GM23338 (cell line): ENCODE results near the gene CD58. TPM values are rescaled to one million over a fixed set of nuclear protein-coding genes. Genes with fewer than 3 reads are reported as not detected.

Source experiments
- ATAC-seq: fragments of 200-7000 bp; cut with Tn5 transposase; 3 replicates; pipeline ENCODE4 v1.9.1; 2020
- DNase-seq: peaks from one replicate; pipeline ENCODE4 v3.0.0-alpha.2; 2015; ENCODE audit warnings: low spot score
- H2AFZ ChIP-seq: fragments of 200-600 bp; sonication (generic); 2 replicates; pipeline ENCODE4 v1.8.0; 2016; ENCODE audit warnings: antibody characterized with exemption, mild to moderate bottlenecking, moderate library complexity
- H3F3A ChIP-seq: fragments of 200-600 bp; sonication (generic); replicated peaks from 2 replicates; pipeline ENCODE4 v1.8.0; 2017; ENCODE audit warnings: antibody characterized with exemption, mixed run types, low read depth
- H3K27ac ChIP-seq: fragments of 200-600 bp; sonication (generic); 2 replicates; pipeline ENCODE4 v1.6.1; 2016; ENCODE audit warnings: low read depth
- H3K27me3 ChIP-seq: fragments of 200-600 bp; sonication (generic); 2 replicates; pipeline ENCODE4 v1.8.0; 2016; ENCODE audit warnings: mild to moderate bottlenecking, mixed run types, moderate library complexity; ENCODE audit not compliant: insufficient read depth
- H3K36me3 ChIP-seq: fragments of 200-600 bp; sonication (generic); 2 replicates; pipeline ENCODE4 v1.8.0; 2016; ENCODE audit warnings: mild to moderate bottlenecking; ENCODE audit not compliant: insufficient read depth
- H3K4me1 ChIP-seq: fragments of 200-600 bp; sonication (generic); 2 replicates; pipeline ENCODE4 v1.8.0; 2016; ENCODE audit warnings: mild to moderate bottlenecking, moderate library complexity; ENCODE audit not compliant: insufficient read depth
- H3K4me2 ChIP-seq: fragments of 200-600 bp; sonication (generic); 2 replicates; pipeline ENCODE4 v1.7.1; 2017; ENCODE audit warnings: mixed run types
- H3K4me3 ChIP-seq: fragments of 200-600 bp; sonication (generic); 2 replicates; pipeline ENCODE4 v1.6.1; 2016; ENCODE audit warnings: mixed run types
- H3K79me2 ChIP-seq: fragments of 200-600 bp; sonication (generic); replicated peaks from 2 replicates; pipeline ENCODE4 v1.8.0; 2017; ENCODE audit warnings: mild to moderate bottlenecking; ENCODE audit not compliant: insufficient read depth
- H3K9me2 ChIP-seq: fragments of 200-600 bp; sonication (generic); 2 replicates; pipeline ENCODE4 v1.8.0; 2017; ENCODE audit not compliant: insufficient read depth
- H4K20me1 ChIP-seq: fragments of 200-600 bp; sonication (generic); replicated peaks from 2 replicates; pipeline ENCODE4 v1.8.0; 2017; ENCODE audit warnings: mild to moderate bottlenecking; ENCODE audit not compliant: insufficient read depth
- H3K27ac Mint-ChIP-seq: 2 replicates; pipeline ENCODE4 v1.8.0; 2020; ENCODE audit warnings: inconsistent platforms, mild to moderate bottlenecking, moderate library complexity, mixed read lengths
- H3K27me3 Mint-ChIP-seq: 3 replicates; pipeline ENCODE4 v1.8.0; 2022; ENCODE audit warnings: low read depth, mild to moderate bottlenecking, moderate library complexity, mixed read lengths, inconsistent platforms; ENCODE audit not compliant: insufficient read depth, poor library complexity
- H3K36me3 Mint-ChIP-seq: 3 replicates; pipeline ENCODE4 v1.8.0; 2021; ENCODE audit warnings: low read depth, mild to moderate bottlenecking, inconsistent platforms, moderate library complexity, mixed read lengths
- H3K4me1 Mint-ChIP-seq: 3 replicates; pipeline ENCODE4 v1.8.0; 2020; ENCODE audit warnings: mild to moderate bottlenecking, inconsistent platforms, mixed read lengths
- H3K4me3 Mint-ChIP-seq: 3 replicates; pipeline ENCODE4 v1.8.0; 2021; ENCODE audit warnings: moderate library complexity, mild to moderate bottlenecking, inconsistent platforms, mixed read lengths
- H3K9me3 Mint-ChIP-seq: 3 replicates; pipeline ENCODE4 v1.8.0; 2020; ENCODE audit warnings: moderate library complexity, mild to moderate bottlenecking, inconsistent platforms, mixed read lengths
- EZH2 ChIP-seq: fragments of 200-600 bp; sonication (generic); IDR thresholded peaks from one replicate; pipeline ENCODE4 v1.8.0; 2017; ENCODE audit warnings: antibody characterized with exemption, mild to moderate bottlenecking, low read depth; ENCODE audit not compliant: unreplicated experiment
- EZH2phosphoT487 ChIP-seq: fragments of 200-600 bp; sonication (generic); IDR thresholded peaks from one replicate; pipeline ENCODE4 v1.8.1; 2018; ENCODE audit warnings: antibody characterized with exemption; ENCODE audit not compliant: unreplicated experiment
- JUNB ChIP-seq: IDR thresholded peaks from one replicate; pipeline ENCODE4 v1.6.1; 2016; ENCODE audit warnings: antibody characterized with exemption; ENCODE audit not compliant: unreplicated experiment
- NANOG ChIP-seq: IDR thresholded peaks from 2 replicates; pipeline ENCODE4 v1.6.1; 2016; ENCODE audit warnings: antibody characterized with exemption, borderline replicate concordance
- POLR2AphosphoS5 ChIP-seq: IDR thresholded peaks from 2 replicates; pipeline ENCODE4 v1.6.1; 2016; ENCODE audit warnings: antibody characterized with exemption, low read depth
- STAT1 ChIP-seq: IDR thresholded peaks from one replicate; pipeline ENCODE4 v1.6.1; 2016; ENCODE audit warnings: antibody characterized with exemption; ENCODE audit not compliant: unreplicated experiment
- ZNF114 ChIP-seq: fragments of 250-450 bp; sonication (Bioruptor Pico); IDR thresholded peaks from 2 replicates; pipeline ENCODE4 v1.5.0; 2020; ENCODE audit warnings: mild to moderate bottlenecking, moderate library complexity
- ZNF331 ChIP-seq: fragments of 250-450 bp; sonication (Bioruptor Pico); IDR thresholded peaks from 2 replicates; pipeline ENCODE4 v1.5.0; 2020; ENCODE audit warnings: low read depth, mild to moderate bottlenecking, moderate library complexity
- polyA plus RNA-seq: library from polyadenylated mRNA; unstranded; fragments of >200 nt; fragmentation: Nextera tagmentation; extraction: Ambion mirVana; gene quantifications from 2 replicates; pipeline ENCODE4 v1.2.1, GENCODE V29; 2016
- total RNA-seq: library from RNA; depleted of rRNA; stranded (reverse); fragments of >200 nt; shearing (Covaris generic); gene quantifications from 2 replicates; pipeline ENCODE4 v1.2.3, GENCODE V29; 2014
- TF ChIP-seq, protein P1 (sequence below): IDR thresholded peaks from 2 replicates; pipeline ENCODE4 v1.6.1; 2016; ENCODE audit warnings: antibody characterized with exemption
- TF ChIP-seq, protein P2 (sequence below): IDR thresholded peaks from one replicate; pipeline ENCODE4 v1.6.1; 2018; ENCODE audit warnings: antibody characterized with exemption; ENCODE audit not compliant: unreplicated experiment
- TF ChIP-seq, protein P3 (sequence below), 2 experiments: fragments of 200-600 bp in 1 of 2; sonication (generic) in 1 of 2; conservative IDR thresholded peaks; 2 replicates each; pipeline versions ENCODE4 v1.5.1 to v1.6.1; 2016 to 2017; ENCODE audit warnings: antibody characterized with exemption in 2 of 2, low read depth in 2 of 2, mild to moderate bottlenecking in 2 of 2, moderate library complexity in 1 of 2

The CD58 gene
- total and polyA plus RNA-seq, 2 experiments from 2014 or later, result 9.2 to 12.5 TPM

DNA sequence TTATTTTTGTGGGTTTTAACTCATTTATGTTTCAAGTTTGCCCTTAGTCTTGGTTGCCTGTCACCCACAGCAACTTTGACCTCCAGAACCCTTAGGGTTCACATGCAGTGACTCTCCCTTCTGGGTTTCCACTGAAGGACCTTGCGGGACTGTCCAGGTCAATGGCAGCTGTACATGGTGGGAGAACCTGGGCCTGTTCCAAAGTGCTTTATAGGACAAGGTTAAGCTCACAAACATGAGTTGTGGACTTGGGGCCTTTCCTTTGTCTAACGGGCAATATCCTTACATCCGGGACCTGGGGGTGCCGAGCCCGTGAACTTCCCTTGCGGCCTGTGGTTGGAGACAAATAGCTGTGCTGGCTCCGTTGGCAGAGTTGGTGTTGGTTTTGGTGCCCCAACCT lies 77.8 kb downstream of the CD58 start (continued):
- TF ChIP-seq, protein P1, sequence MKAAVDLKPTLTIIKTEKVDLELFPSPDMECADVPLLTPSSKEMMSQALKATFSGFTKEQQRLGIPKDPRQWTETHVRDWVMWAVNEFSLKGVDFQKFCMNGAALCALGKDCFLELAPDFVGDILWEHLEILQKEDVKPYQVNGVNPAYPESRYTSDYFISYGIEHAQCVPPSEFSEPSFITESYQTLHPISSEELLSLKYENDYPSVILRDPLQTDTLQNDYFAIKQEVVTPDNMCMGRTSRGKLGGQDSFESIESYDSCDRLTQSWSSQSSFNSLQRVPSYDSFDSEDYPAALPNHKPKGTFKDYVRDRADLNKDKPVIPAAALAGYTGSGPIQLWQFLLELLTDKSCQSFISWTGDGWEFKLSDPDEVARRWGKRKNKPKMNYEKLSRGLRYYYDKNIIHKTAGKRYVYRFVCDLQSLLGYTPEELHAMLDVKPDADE, result no peak
- TF ChIP-seq EZH2phosphoT487 (no peak), NANOG (no peak), POLR2AphosphoS5 (no peak)
- TF ChIP-seq, protein P2, sequence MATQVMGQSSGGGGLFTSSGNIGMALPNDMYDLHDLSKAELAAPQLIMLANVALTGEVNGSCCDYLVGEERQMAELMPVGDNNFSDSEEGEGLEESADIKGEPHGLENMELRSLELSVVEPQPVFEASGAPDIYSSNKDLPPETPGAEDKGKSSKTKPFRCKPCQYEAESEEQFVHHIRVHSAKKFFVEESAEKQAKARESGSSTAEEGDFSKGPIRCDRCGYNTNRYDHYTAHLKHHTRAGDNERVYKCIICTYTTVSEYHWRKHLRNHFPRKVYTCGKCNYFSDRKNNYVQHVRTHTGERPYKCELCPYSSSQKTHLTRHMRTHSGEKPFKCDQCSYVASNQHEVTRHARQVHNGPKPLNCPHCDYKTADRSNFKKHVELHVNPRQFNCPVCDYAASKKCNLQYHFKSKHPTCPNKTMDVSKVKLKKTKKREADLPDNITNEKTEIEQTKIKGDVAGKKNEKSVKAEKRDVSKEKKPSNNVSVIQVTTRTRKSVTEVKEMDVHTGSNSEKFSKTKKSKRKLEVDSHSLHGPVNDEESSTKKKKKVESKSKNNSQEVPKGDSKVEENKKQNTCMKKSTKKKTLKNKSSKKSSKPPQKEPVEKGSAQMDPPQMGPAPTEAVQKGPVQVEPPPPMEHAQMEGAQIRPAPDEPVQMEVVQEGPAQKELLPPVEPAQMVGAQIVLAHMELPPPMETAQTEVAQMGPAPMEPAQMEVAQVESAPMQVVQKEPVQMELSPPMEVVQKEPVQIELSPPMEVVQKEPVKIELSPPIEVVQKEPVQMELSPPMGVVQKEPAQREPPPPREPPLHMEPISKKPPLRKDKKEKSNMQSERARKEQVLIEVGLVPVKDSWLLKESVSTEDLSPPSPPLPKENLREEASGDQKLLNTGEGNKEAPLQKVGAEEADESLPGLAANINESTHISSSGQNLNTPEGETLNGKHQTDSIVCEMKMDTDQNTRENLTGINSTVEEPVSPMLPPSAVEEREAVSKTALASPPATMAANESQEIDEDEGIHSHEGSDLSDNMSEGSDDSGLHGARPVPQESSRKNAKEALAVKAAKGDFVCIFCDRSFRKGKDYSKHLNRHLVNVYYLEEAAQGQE, result no peak

DNA sequence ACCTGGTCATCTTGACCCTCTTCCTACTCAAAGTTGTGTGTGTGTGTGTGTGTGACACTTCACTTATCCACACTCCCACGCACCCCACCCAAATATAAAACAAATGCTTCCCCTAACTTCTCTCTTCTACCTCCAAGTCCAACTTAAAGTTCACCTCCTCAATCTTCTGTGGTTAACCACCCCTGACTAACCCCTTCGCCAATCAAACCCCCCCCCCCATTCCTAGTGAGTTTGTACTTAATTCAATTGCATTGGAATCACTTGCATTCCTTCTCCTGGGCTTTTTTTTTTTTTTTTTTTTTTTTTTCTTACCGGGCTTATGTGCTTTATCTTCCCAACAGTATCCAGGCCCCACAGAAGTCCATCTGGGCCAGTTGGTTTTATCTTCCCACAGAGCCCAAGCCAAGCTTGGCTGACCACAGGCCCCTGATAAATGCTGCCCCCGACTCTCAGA lies 78.4 kb downstream of the CD58 start:
- no peak overlapping the region; the same call in 1 of the 2 replicates for H3K27ac Mint-ChIP-seq
- H3K4me3 Mint-ChIP-seq, result no peak overlapping the region
- Histone ChIP-seq H3K27ac (no peak overlapping the region), H3K4me1 (0 out of 2 replicates have a peak, but pooled peaks cover 4% of the 10 kb centered on the region), H3K27me3 (no peaks in the 10 kb centered on the region), H3K4me2 (no peak overlapping the region), H3K36me3 (no peaks in the 10 kb centered on the region), H3K79me2 (no peaks in the 10 kb centered on the region), H3K9me2 (no peaks in the 10 kb centered on the region), H3F3A (no peaks in the 10 kb centered on the region), H2AFZ (no peak overlapping the region), H4K20me1 (no peaks in the 10 kb centered on the region), H3K4me3 (no peak overlapping the region)
- ATAC-seq (no peak), DNase-seq (no peak)
- peaks cover 3% of the 10 kb centered on the region for H3K27me3 Mint-ChIP-seq
- H3K36me3 Mint-ChIP-seq, result no peaks in the 10 kb centered on the region
- no peaks in the 10 kb centered on the region for H3K9me3 Mint-ChIP-seq
- peaks cover 3% of the 10 kb centered on the region; the same call in 2 of the 3 replicates for H3K4me1 Mint-ChIP-seq
- TF ChIP-seq STAT1 (no peak), ZNF114 (no peak), EZH2 (no peak), JUNB (no peak), ZNF331 (CRISPR knock-in tag) (no peak), POLR2AphosphoS5 (no peak)
- TF ChIP-seq, protein P2, result no peak
- TF ChIP-seq, protein P3, sequence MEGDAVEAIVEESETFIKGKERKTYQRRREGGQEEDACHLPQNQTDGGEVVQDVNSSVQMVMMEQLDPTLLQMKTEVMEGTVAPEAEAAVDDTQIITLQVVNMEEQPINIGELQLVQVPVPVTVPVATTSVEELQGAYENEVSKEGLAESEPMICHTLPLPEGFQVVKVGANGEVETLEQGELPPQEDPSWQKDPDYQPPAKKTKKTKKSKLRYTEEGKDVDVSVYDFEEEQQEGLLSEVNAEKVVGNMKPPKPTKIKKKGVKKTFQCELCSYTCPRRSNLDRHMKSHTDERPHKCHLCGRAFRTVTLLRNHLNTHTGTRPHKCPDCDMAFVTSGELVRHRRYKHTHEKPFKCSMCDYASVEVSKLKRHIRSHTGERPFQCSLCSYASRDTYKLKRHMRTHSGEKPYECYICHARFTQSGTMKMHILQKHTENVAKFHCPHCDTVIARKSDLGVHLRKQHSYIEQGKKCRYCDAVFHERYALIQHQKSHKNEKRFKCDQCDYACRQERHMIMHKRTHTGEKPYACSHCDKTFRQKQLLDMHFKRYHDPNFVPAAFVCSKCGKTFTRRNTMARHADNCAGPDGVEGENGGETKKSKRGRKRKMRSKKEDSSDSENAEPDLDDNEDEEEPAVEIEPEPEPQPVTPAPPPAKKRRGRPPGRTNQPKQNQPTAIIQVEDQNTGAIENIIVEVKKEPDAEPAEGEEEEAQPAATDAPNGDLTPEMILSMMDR (conservative IDR thresholded peaks at IDR 0.05; ENCODE audit: low read depth in 2 of 2), result no peak
- TF ChIP-seq, protein P1, result no peak
